Measurements from ENCODE around the gene MFAP3L.
"Not testable (repeated sequence)": the region's sequence is repeated elsewhere in the genome, so short reads cannot be mapped to it uniquely, and the experiment has no call there.

MFAP3L gene

GRCh38 chr4:169948271-169948670 lies 77.9 kb downstream of the MFAP3L start:
- Histone ChIP-seq H3K27ac (ENCODE audit: low read depth, low read length) (no peak overlapping the region), H3K36me3 (ENCODE audit: control insufficient read depth in 1 of 2, insufficient read depth in 2 of 2, low read length in 2 of 2) (no peaks in the 10 kb centered on the region), H3K9ac (ENCODE audit: low read depth in 1 of 2, low read length in 2 of 2) (no peak overlapping the region), H3K27me3 (ENCODE audit: control insufficient read depth in 1 of 2, insufficient read depth in 2 of 2, low read length in 2 of 2) (no peaks in the 10 kb centered on the region), H3K4me3 (ENCODE audit: low read depth in 1 of 2, low read length in 2 of 2) (no peak overlapping the region), H3K4me1 (ENCODE audit: control insufficient read depth in 1 of 2, insufficient read depth in 2 of 2, low read length in 2 of 2) (peaks cover 0 to 5% of the 10 kb centered on the region in 2 donors), H3K9me3 (ENCODE audit: control insufficient read depth in 1 of 2, low read length in 2 of 2) (no peaks in the 10 kb centered on the region)

GRCh38 chr4:169945636-169946035 lies 80.6 kb downstream of the MFAP3L start:
- Histone ChIP-seq H3K27ac (ENCODE audit: low read depth, low read length) (no peak overlapping the region), H3K4me3 (ENCODE audit: low read depth in 1 of 2, low read length in 2 of 2) (no peak overlapping the region), H3K4me1 (ENCODE audit: control insufficient read depth in 1 of 2, insufficient read depth in 2 of 2, low read length in 2 of 2) (peaks cover 0 to 5% of the 10 kb centered on the region in 2 donors), H3K27me3 (ENCODE audit: control insufficient read depth in 1 of 2, insufficient read depth in 2 of 2, low read length in 2 of 2) (no peaks in the 10 kb centered on the region), H3K9ac (ENCODE audit: low read depth in 1 of 2, low read length in 2 of 2) (no peak overlapping the region), H3K9me3 (ENCODE audit: control insufficient read depth in 1 of 2, low read length in 2 of 2) (no peaks in the 10 kb centered on the region), H3K36me3 (ENCODE audit: control insufficient read depth in 1 of 2, insufficient read depth in 2 of 2, low read length in 2 of 2) (no peaks in the 10 kb centered on the region)

- H3K27me3 ChIP-seq (ENCODE audit: control insufficient read depth in 1 of 2, insufficient read depth in 2 of 2, low read length in 2 of 2); H3K36me3 ChIP-seq (ENCODE audit: control insufficient read depth in 1 of 2, insufficient read depth in 2 of 2, low read length in 2 of 2); H3K4me3 ChIP-seq (ENCODE audit: low read depth in 1 of 2, low read length in 2 of 2); H3K9me3 ChIP-seq (ENCODE audit: control insufficient read depth in 1 of 2, low read length in 2 of 2); H3K9ac ChIP-seq (ENCODE audit: low read depth in 1 of 2, low read length in 2 of 2); H3K27ac ChIP-seq (ENCODE audit: low read depth, low read length); H3K4me1 ChIP-seq (ENCODE audit: control insufficient read depth in 1 of 2, insufficient read depth in 2 of 2, low read length in 2 of 2): not testable (repeated sequence)
Observed at GRCh38 chr4:169943601-169944000, 82.6 kb downstream of the MFAP3L start.

- H3K27ac ChIP-seq (ENCODE audit: low read depth, low read length): no peak overlapping the region
- peaks cover 0 to 5% of the 10 kb centered on the region in 2 donors for H3K4me1 ChIP-seq (ENCODE audit: control insufficient read depth in 1 of 2, insufficient read depth in 2 of 2, low read length in 2 of 2)
- H3K36me3 ChIP-seq (ENCODE audit: control insufficient read depth in 1 of 2, insufficient read depth in 2 of 2, low read length in 2 of 2): no peaks in the 10 kb centered on the region
- H3K4me3 ChIP-seq (ENCODE audit: low read depth in 1 of 2, low read length in 2 of 2): no peak overlapping the region
- no peaks in the 10 kb centered on the region for H3K9me3 ChIP-seq (ENCODE audit: control insufficient read depth in 1 of 2, low read length in 2 of 2)
- H3K9ac ChIP-seq (ENCODE audit: low read depth in 1 of 2, low read length in 2 of 2): no peak overlapping the region
- no peaks in the 10 kb centered on the region for H3K27me3 ChIP-seq (ENCODE audit: control insufficient read depth in 1 of 2, insufficient read depth in 2 of 2, low read length in 2 of 2)
Observed at GRCh38 chr4:169941141-169941540, 85.1 kb downstream of the MFAP3L start.

GRCh38 chr4:169940460-169940859 lies 85.7 kb downstream of the MFAP3L start:
- Histone ChIP-seq H3K36me3 (ENCODE audit: control insufficient read depth in 1 of 2, insufficient read depth in 2 of 2, low read length in 2 of 2) (no peaks in the 10 kb centered on the region), H3K27me3 (ENCODE audit: control insufficient read depth in 1 of 2, insufficient read depth in 2 of 2, low read length in 2 of 2) (no peaks in the 10 kb centered on the region), H3K27ac (ENCODE audit: low read depth, low read length) (no peak overlapping the region), H3K4me1 (ENCODE audit: control insufficient read depth in 1 of 2, insufficient read depth in 2 of 2, low read length in 2 of 2) (peaks cover 0 to 5% of the 10 kb centered on the region in 2 donors), H3K4me3 (ENCODE audit: low read depth in 1 of 2, low read length in 2 of 2) (no peak overlapping the region), H3K9me3 (ENCODE audit: control insufficient read depth in 1 of 2, low read length in 2 of 2) (no peaks in the 10 kb centered on the region), H3K9ac (ENCODE audit: low read depth in 1 of 2, low read length in 2 of 2) (no peak overlapping the region)
